ENCODE measurements around the gene PTPA. TPM values are rescaled to one million over a fixed set of nuclear protein-coding genes. Genes with fewer than 3 reads are reported as not detected.

Gene PTPA
- total and polyA plus RNA-seq, 9 of the 15 experiments (the other 6 are each of a cell fraction or from before 2014, with no cell fraction given), result 1.7 to 121 (median 72.6) TPM

DNA sequence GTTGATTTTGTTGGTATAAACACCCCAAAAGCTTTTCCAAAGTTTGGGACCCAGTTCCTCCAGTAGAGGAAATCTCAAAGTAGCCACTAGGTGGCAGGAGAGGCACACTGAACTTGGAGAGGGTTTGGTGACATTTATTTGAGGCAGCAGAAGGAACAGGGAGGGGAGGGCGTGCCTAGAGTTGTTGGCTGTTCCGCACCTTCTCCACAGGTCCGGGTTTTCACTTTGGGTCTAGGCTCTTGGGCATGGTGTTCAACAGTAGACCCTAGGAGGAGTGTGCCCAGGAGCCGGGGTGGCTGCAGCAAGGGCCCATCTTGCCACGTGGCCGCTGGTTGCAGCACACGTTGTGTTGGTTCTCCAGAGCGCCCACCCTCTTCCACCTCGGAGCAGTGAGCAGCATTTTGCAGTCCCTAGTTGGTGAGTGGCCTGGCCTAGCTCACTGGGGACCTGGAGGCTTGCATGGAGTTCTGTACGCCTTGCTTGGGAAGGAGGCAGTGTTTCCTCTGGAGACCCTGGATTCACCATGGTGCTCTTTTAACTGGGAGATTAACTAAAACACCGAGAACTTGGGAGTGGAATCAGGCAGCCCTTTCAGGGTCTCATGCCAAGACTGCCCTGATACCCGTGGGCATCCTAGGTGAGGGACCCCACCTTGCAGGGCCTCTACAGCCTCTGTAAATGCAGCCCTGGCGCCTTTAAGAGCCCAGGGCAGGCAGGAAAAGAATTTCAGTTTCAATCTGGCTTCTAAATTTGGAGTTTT, 28.2 kb downstream of the PTPA start (continued):
- TF ChIP-seq KDM2B (CRISPR knock-in tag; IDR thresholded peaks at IDR 0.05) (no peak), TOE1 (IDR thresholded peaks at IDR 0.05; ENCODE audit: borderline replicate concordance) (no peak), TOE1 (CRISPR knock-in tag; IDR thresholded peaks at IDR 0.05; ENCODE audit: borderline replicate concordance, low read depth) (no peak), ZNF584 (CRISPR knock-in tag; IDR thresholded peaks at IDR 0.05; ENCODE audit: low read depth) (0 out of 2 replicates have a peak, but pooled peaks have one; percentile 16), ZC3H8 (IDR thresholded peaks at IDR 0.05) (no peak), ZBED1 (IDR thresholded peaks at IDR 0.05) (no peak), ZNF263 (CRISPR knock-in tag; IDR thresholded peaks at IDR 0.05; ENCODE audit: borderline replicate concordance) (peak; percentile 41; the same call in 1 of the 2 replicates), SIN3A (IDR thresholded peaks at IDR 0.05; ENCODE audit: borderline replicate concordance in 2 of 2, control insufficient read depth in 1 of 2, low read depth in 2 of 2, low read length in 2 of 2) (peak in 1 of 2 experiments; percentile 47; a peak in 1 of 4 replicates), RBM14 (IDR thresholded peaks at IDR 0.05; ENCODE audit: borderline replicate concordance, insufficient read depth, low read depth, low read length) (no peak), ZFP30 (CRISPR knock-in tag; IDR thresholded peaks at IDR 0.05; ENCODE audit: borderline replicate concordance) (no peak), CREM (IDR thresholded peaks at IDR 0.05; ENCODE audit: low read depth) (peak; percentile 21; the same call in 1 of the 2 replicates), CBX1 (IDR thresholded peaks at IDR 0.05; ENCODE audit: low read depth) (no peak), ELF1 (tag; IDR thresholded peaks at IDR 0.05) (peak; percentile 39; the same call in 1 of the 2 replicates), HNRNPL (IDR thresholded peaks at IDR 0.05; ENCODE audit: low read depth, low read length) (no peak), POLR3A (IDR thresholded peaks at IDR 0.05; ENCODE audit: borderline replicate concordance, extremely low read depth, insufficient read depth, insufficient read length) (no peak), SNIP1 (IDR thresholded peaks at IDR 0.05; ENCODE audit: low read depth) (no peak), NCOA6 (IDR thresholded peaks at IDR 0.05) (no peak), CHD2 (IDR thresholded peaks at IDR 0.05; ENCODE audit: low read depth, low read length) (no peak), SAFB (IDR thresholded peaks at IDR 0.05; ENCODE audit: borderline replicate concordance, low read depth, low read length) (no peak), HDAC6 (IDR thresholded peaks at IDR 0.05; ENCODE audit: low read depth, low read length) (no peak), POU5F1 (IDR thresholded peaks at IDR 0.05; ENCODE audit: borderline replicate concordance, low read depth, low read length, partially characterized antibody) (no peak)
- TF ChIP-seq, protein P1, sequence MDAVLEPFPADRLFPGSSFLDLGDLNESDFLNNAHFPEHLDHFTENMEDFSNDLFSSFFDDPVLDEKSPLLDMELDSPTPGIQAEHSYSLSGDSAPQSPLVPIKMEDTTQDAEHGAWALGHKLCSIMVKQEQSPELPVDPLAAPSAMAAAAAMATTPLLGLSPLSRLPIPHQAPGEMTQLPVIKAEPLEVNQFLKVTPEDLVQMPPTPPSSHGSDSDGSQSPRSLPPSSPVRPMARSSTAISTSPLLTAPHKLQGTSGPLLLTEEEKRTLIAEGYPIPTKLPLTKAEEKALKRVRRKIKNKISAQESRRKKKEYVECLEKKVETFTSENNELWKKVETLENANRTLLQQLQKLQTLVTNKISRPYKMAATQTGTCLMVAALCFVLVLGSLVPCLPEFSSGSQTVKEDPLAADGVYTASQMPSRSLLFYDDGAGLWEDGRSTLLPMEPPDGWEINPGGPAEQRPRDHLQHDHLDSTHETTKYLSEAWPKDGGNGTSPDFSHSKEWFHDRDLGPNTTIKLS (IDR thresholded peaks at IDR 0.05; ENCODE audit: borderline replicate concordance, low read depth), result peak; percentile 89
- TF ChIP-seq, protein P2, sequence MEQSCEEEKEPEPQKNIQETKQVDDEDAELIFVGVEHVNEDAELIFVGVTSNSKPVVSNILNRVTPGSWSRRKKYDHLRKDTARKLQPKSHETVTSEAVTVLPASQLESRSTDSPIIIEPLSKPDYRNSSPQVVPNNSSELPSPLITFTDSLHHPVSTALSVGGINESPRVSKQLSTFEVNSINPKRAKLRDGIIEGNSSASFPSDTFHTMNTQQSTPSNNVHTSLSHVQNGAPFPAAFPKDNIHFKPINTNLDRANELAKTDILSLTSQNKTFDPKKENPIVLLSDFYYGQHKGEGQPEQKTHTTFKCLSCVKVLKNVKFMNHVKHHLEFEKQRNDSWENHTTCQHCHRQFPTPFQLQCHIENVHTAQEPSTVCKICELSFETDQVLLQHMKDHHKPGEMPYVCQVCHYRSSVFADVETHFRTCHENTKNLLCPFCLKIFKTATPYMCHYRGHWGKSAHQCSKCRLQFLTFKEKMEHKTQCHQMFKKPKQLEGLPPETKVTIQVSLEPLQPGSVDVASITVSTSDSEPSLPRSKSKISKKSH (CRISPR knock-in tag; IDR thresholded peaks at IDR 0.05), result no peak
- TF ChIP-seq, protein P3, sequence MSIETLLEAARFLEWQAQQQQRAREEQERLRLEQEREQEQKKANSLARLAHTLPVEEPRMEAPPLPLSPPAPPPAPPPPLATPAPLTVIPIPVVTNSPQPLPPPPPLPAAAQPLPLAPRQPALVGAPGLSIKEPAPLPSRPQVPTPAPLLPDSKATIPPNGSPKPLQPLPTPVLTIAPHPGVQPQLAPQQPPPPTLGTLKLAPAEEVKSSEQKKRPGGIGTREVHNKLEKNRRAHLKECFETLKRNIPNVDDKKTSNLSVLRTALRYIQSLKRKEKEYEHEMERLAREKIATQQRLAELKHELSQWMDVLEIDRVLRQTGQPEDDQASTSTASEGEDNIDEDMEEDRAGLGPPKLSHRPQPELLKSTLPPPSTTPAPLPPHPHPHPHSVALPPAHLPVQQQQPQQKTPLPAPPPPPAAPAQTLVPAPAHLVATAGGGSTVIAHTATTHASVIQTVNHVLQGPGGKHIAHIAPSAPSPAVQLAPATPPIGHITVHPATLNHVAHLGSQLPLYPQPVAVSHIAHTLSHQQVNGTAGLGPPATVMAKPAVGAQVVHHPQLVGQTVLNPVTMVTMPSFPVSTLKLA (conservative IDR thresholded peaks at IDR 0.05), result peak; percentile 78 to 84
